Liver (tissue), 9 donors: ENCODE results near the gene HLA-A. TPM values are rescaled to one million over a fixed set of nuclear protein-coding genes. Genes with fewer than 3 reads are reported as not detected.

Experiments
- DNase-seq: peaks from one replicate; pipeline ENCODE4 v3.0.0-alpha.2; 2017; ENCODE audit warnings: low spot score
- H3K27ac ChIP-seq, 2 donors: one replicate each; pipeline ENCODE4 v1.7.0; 2013; ENCODE audit warnings: inconsistent platforms in 2 of 2, low read length in 2 of 2, control low read depth in 1 of 2, low read depth in 1 of 2, mild to moderate bottlenecking in 1 of 2
- H3K27me3 ChIP-seq, 4 donors: one replicate each; pipeline versions ENCODE4 v1.6.1 to v1.7.0; 2013; ENCODE audit warnings: low read length in 3 of 4, inconsistent platforms in 1 of 4, mild to moderate bottlenecking in 1 of 4, moderate library complexity in 1 of 4; ENCODE audit not compliant: control insufficient read depth in 4 of 4, insufficient read depth in 4 of 4
- H3K36me3 ChIP-seq, 4 donors: one replicate each; pipeline versions ENCODE4 v1.6.1 to v1.7.0; 2013; ENCODE audit warnings: low read length in 3 of 4, mild to moderate bottlenecking in 3 of 4, low read depth in 1 of 4, moderate library complexity in 1 of 4; ENCODE audit not compliant: control insufficient read depth in 4 of 4, insufficient read depth in 3 of 4
- H3K4me1 ChIP-seq, 4 donors: one replicate each; pipeline versions ENCODE4 v1.6.1 to v1.7.0; 2013; ENCODE audit warnings: low read length in 3 of 4, mild to moderate bottlenecking in 3 of 4, moderate library complexity in 1 of 4; ENCODE audit not compliant: control insufficient read depth in 4 of 4, insufficient read depth in 4 of 4
- H3K4me3 ChIP-seq, 3 donors: one replicate each; pipeline versions ENCODE4 v1.6.1 to v1.7.0; 2013; ENCODE audit warnings: low read length in 3 of 3, control low read depth in 1 of 3, low read depth in 1 of 3, mild to moderate bottlenecking in 1 of 3
- H3K9ac ChIP-seq, 2 donors: one replicate each; pipeline ENCODE4 v1.7.0; 2013; ENCODE audit warnings: low read length in 2 of 2, mild to moderate bottlenecking in 2 of 2, moderate library complexity in 2 of 2, control low read depth in 1 of 2, low read depth in 1 of 2
- H3K9me3 ChIP-seq, 4 donors: one replicate each; pipeline versions ENCODE4 v1.6.1 to v1.7.0; 2013; ENCODE audit warnings: low read length in 3 of 4; ENCODE audit not compliant: control insufficient read depth in 4 of 4
- ATF3 ChIP-seq: IDR thresholded peaks from 2 replicates; pipeline ENCODE4 v1.6.1; 2016; ENCODE audit warnings: antibody characterized with exemption
- EGR1 ChIP-seq, 2 donors: IDR thresholded peaks; 2 replicates each; pipeline ENCODE4 v1.6.1; 2016 to 2018; ENCODE audit warnings: antibody characterized with exemption in 2 of 2, low read depth in 2 of 2
- FOXA1 ChIP-seq: IDR thresholded peaks from 2 replicates; pipeline ENCODE4 v1.6.1; 2016; ENCODE audit warnings: antibody characterized with exemption
- FOXA2 ChIP-seq: IDR thresholded peaks from 2 replicates; pipeline ENCODE4 v1.6.1; 2016; ENCODE audit warnings: antibody characterized with exemption
- GABPA ChIP-seq, 2 donors: IDR thresholded peaks in 1 of 2; conservative IDR thresholded peaks in 1 of 2; 2 replicates each; pipeline ENCODE4 v1.6.1; 2016; ENCODE audit warnings: antibody characterized with exemption in 2 of 2, mild to moderate bottlenecking in 1 of 2, moderate library complexity in 1 of 2
- HNF4A ChIP-seq, 2 donors: conservative IDR thresholded peaks; 2 replicates each; pipeline ENCODE4 v1.6.1; 2016; ENCODE audit warnings: antibody characterized with exemption in 2 of 2, mild to moderate bottlenecking in 2 of 2
- JUND ChIP-seq, 2 donors: IDR thresholded peaks; 2 replicates each; pipeline ENCODE4 v1.6.1; 2016; ENCODE audit warnings: antibody characterized with exemption in 2 of 2
- MAX ChIP-seq: IDR thresholded peaks from 2 replicates; pipeline ENCODE4 v1.6.1; 2016; ENCODE audit warnings: antibody characterized with exemption
- NR2F2 ChIP-seq: IDR thresholded peaks from 2 replicates; pipeline ENCODE4 v1.6.1; 2016; ENCODE audit warnings: antibody characterized with exemption
- RAD21 ChIP-seq, 2 donors: IDR thresholded peaks; 2 replicates each; pipeline ENCODE4 v1.6.1; 2016; ENCODE audit warnings: antibody characterized with exemption in 2 of 2, mild to moderate bottlenecking in 2 of 2
- REST ChIP-seq: IDR thresholded peaks from 2 replicates; pipeline ENCODE4 v1.6.1; 2016; ENCODE audit warnings: antibody characterized with exemption, mild to moderate bottlenecking
- RXRA ChIP-seq, 2 donors: IDR thresholded peaks; 2 replicates each; pipeline ENCODE4 v1.6.1; 2017 to 2018; ENCODE audit warnings: antibody characterized with exemption in 2 of 2, mild to moderate bottlenecking in 1 of 2
- TAF1 ChIP-seq: conservative IDR thresholded peaks from 2 replicates; pipeline ENCODE4 v1.6.1; 2016; ENCODE audit warnings: antibody characterized with exemption, mild to moderate bottlenecking
- YY1 ChIP-seq: IDR thresholded peaks from 2 replicates; pipeline ENCODE4 v1.6.1; 2016; ENCODE audit warnings: antibody characterized with exemption, mild to moderate bottlenecking
- WGBS: extraction: QIAGEN DNeasy Blood & Tissue Kit; methylation state at CpG from one replicate; pipeline ENCODE4 v1.1.7; 2013; 5-methylcytosine and 5-hydroxymethylcytosine counted together
- polyA plus RNA-seq, 2 donors: library from polyadenylated mRNA; stranded (reverse) in 1 of 2; unstranded in 1 of 2; fragments of 200-250 nt in 1 of 2; fragments of >200 nt in 1 of 2; fragmentation: Nextera tagmentation in 1 of 2; extraction: Ambion mirVana in 1 of 2; gene quantifications; one replicate each; pipeline versions ENCODE4 v1.2.1 to v1.2.3, GENCODE V29; 2013 to 2015
- total RNA-seq, 2 donors: library from RNA; depleted of rRNA; stranded (reverse); fragments of >200 nt; gene quantifications; one replicate each; pipeline ENCODE4 v1.2.3, GENCODE V29; 2014
- TF ChIP-seq, protein P1 (sequence below): fragments of 150-350 bp; IDR thresholded peaks from 2 replicates; pipeline ENCODE4 v1.5.1; 2017; ENCODE audit warnings: improper control_type of control experiment, low read depth, low read length; ENCODE audit not compliant: missing input control
- donor health status: healthy.
- donor health status: healthy.
- donor health status: healthy.
- donor health status: healthy.
- donor health status: healthy.

The HLA-A gene
- total and polyA plus RNA-seq, 4 donors, result 145 to 321 (median 223) TPM

- no peak for DNase-seq
- Histone ChIP-seq H3K9ac (no peak overlapping the region), H3K27me3 (no peaks in the 10 kb centered on the region), H3K9me3 (no peaks in the 10 kb centered on the region), H3K4me1 (peaks cover 0 to 6% (median 3%) of the 10 kb centered on the region in 4 donors), H3K27ac (no peak overlapping the region), H3K36me3 (no peaks in the 10 kb centered on the region), H3K4me3 (no peak overlapping the region)
- TF ChIP-seq JUND (IDR thresholded peaks at IDR 0.05) (no peak), FOXA1 (no peak), ATF3 (no peak), GABPA (IDR thresholded peaks at IDR 0.05 in 1 of 2, conservative IDR thresholded peaks at IDR 0.05 in 1 of 2) (no peak), RXRA (IDR thresholded peaks at IDR 0.05) (no peak), NR2F2 (no peak), MAX (no peak), TAF1 (no peak), FOXA2 (no peak), YY1 (no peak), RAD21 (IDR thresholded peaks at IDR 0.05) (no peak), HNF4A (conservative IDR thresholded peaks at IDR 0.05) (no peak), EGR1 (IDR thresholded peaks at IDR 0.05; ENCODE audit: low read depth in 2 of 2) (no peak)
- TF ChIP-seq, protein P1, sequence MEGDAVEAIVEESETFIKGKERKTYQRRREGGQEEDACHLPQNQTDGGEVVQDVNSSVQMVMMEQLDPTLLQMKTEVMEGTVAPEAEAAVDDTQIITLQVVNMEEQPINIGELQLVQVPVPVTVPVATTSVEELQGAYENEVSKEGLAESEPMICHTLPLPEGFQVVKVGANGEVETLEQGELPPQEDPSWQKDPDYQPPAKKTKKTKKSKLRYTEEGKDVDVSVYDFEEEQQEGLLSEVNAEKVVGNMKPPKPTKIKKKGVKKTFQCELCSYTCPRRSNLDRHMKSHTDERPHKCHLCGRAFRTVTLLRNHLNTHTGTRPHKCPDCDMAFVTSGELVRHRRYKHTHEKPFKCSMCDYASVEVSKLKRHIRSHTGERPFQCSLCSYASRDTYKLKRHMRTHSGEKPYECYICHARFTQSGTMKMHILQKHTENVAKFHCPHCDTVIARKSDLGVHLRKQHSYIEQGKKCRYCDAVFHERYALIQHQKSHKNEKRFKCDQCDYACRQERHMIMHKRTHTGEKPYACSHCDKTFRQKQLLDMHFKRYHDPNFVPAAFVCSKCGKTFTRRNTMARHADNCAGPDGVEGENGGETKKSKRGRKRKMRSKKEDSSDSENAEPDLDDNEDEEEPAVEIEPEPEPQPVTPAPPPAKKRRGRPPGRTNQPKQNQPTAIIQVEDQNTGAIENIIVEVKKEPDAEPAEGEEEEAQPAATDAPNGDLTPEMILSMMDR, result no peak
These were observed 39.8 kb downstream of the HLA-A start for GRCh38 chr6:29982097-29982496.

GRCh38 chr6:29984232-29984631 is 41.9 kb downstream of the HLA-A start:
- 51% methylated on average over 3 of the region's 3 CpGs for WGBS
- H3K9ac ChIP-seq, result no peak overlapping the region
- no peaks in the 10 kb centered on the region for H3K27me3 ChIP-seq
- no peaks in the 10 kb centered on the region for H3K9me3 ChIP-seq
- no peaks in the 10 kb centered on the region for H3K36me3 ChIP-seq
- no peak overlapping the region for H3K27ac ChIP-seq
- H3K4me3 ChIP-seq, result no peak overlapping the region
- DNase-seq, result no peak
- TF ChIP-seq RXRA (IDR thresholded peaks at IDR 0.05), result no peak
- no peak for TF ChIP-seq FOXA2
- TF ChIP-seq ATF3, result no peak
- no peak for TF ChIP-seq HNF4A (conservative IDR thresholded peaks at IDR 0.05)
- TF ChIP-seq REST, result no peak
- TF ChIP-seq, protein P1, result no peak
- TF ChIP-seq YY1, result no peak
- TF ChIP-seq NR2F2, result no peak
- no peaks in the 10 kb centered on the region for H3K4me1 ChIP-seq
